ENCODE measurements around the gene E2F6. TPM values are rescaled to one million over a fixed set of nuclear protein-coding genes. Genes with fewer than 3 reads are reported as not detected.

The E2F6 gene
- total RNA-seq, 1 experiment from 2014 or later: 14.2 TPM

- no peak for TF ChIP-seq FOXP4 (CRISPR knock-in tag; IDR thresholded peaks at IDR 0.05)
Observed at GRCh38 chr2:11480859-11481258, 14.9 kb upstream of the E2F6 start (continued).

GRCh38 chr2:11480406-11480805 is 14.4 kb upstream of the E2F6 start:
- no peak overlapping the region for H3K27ac Mint-ChIP-seq
- H3K4me3 Mint-ChIP-seq: no peak overlapping the region
- no peaks in the 10 kb centered on the region for H3K36me3 Mint-ChIP-seq
- DNase-seq (ENCODE audit: low spot score) (no peak), ATAC-seq (no peak)
- ChIA-PET CTCF (interaction anchor here (1.3 to 10.5 kb wide), 3 partner anchors 54 to 356 kb away, joined by 3 to 229 read pairs (median 9); no protein-coding TSS in a partner anchor), POLR2A (no interaction called here)
- H3K27me3 Mint-ChIP-seq (ENCODE audit: low read depth): peaks cover 23% of the 10 kb centered on the region
- peaks cover 19% of the 10 kb centered on the region for H3K4me1 Mint-ChIP-seq
- H3K9me3 Mint-ChIP-seq: no peaks in the 10 kb centered on the region
- TF ChIP-seq SOX15 (CRISPR knock-in tag; IDR thresholded peaks at IDR 0.05) (no peak), SMAD4 (CRISPR knock-in tag; IDR thresholded peaks at IDR 0.05) (no peak), TEAD4 (CRISPR knock-in tag; IDR thresholded peaks at IDR 0.05) (no peak), NFYB (CRISPR knock-in tag; conservative IDR thresholded peaks at IDR 0.05; ENCODE audit: low read depth) (no peak), TP53 (CRISPR knock-in tag; IDR thresholded peaks at IDR 0.05) (no peak), NFE2L1 (CRISPR knock-in tag; IDR thresholded peaks at IDR 0.05) (no peak), ZSCAN18 (CRISPR knock-in tag; IDR thresholded peaks at IDR 0.05) (no peak), ERG (CRISPR knock-in tag; IDR thresholded peaks at IDR 0.05) (no peak), E2F1 (CRISPR knock-in tag; IDR thresholded peaks at IDR 0.05) (no peak), STAT6 (CRISPR knock-in tag; conservative IDR thresholded peaks at IDR 0.05; ENCODE audit: low read depth) (no peak), MLX (CRISPR knock-in tag; IDR thresholded peaks at IDR 0.05) (no peak), GRHL2 (CRISPR knock-in tag; IDR thresholded peaks at IDR 0.05; ENCODE audit: insufficient replicate concordance, severe bottlenecking) (no peak), CBFB (CRISPR knock-in tag; IDR thresholded peaks at IDR 0.05; ENCODE audit: low read depth) (no peak), ZNF532 (CRISPR knock-in tag; IDR thresholded peaks at IDR 0.05; ENCODE audit: borderline replicate concordance) (no peak)
